ENCODE data around the gene ERP27. TPM values are rescaled to one million over a fixed set of nuclear protein-coding genes. Genes with fewer than 3 reads are reported as not detected.

The ERP27 gene
- total and polyA plus RNA-seq, 2 of the 8 experiments (the other 6 are each of a cell fraction or from before 2014, with no cell fraction given): not detected

- H2BK20ac ChIP-seq (ENCODE audit: low read length): no peak within 1 kb of the TSS
- H3K27me3 ChIP-seq (replicated peaks in 1 of 4; ENCODE audit: control insufficient read depth in 3 of 4, extremely low read depth in 1 of 4, insufficient read depth in 3 of 4, low read length in 3 of 4): no peaks in the 10 kb centered on the region
- no peak within 1 kb of the TSS for H4K8ac ChIP-seq (ENCODE audit: extremely low read depth, insufficient read depth, low read length)
- H4K5ac ChIP-seq (ENCODE audit: insufficient read length, low read depth, low read length): no peak within 1 kb of the TSS
- no peak within 1 kb of the TSS for H3K56ac ChIP-seq (replicated peaks; ENCODE audit: insufficient read length, low read depth, low read length)
- no peak within 1 kb of the TSS for H2AFZ ChIP-seq (ENCODE audit: low read length)
- FAIRE-seq (no peak), DNase-seq (ENCODE audit: low read depth in 1 of 2, low spot score in 2 of 2) (no peak)
- H4K20me1 ChIP-seq (replicated peaks in 1 of 2; ENCODE audit: control insufficient read depth in 1 of 2, insufficient read depth in 2 of 2, low read length in 2 of 2): no peaks in the 10 kb centered on the region
- no peak within 1 kb of the TSS for H3K9ac ChIP-seq (replicated peaks in 1 of 4; ENCODE audit: extremely low read depth in 1 of 4, low read depth in 3 of 4, low read length in 3 of 4)
- H2BK12ac ChIP-seq (ENCODE audit: low read depth, low read length): no peak within 1 kb of the TSS
- H3K14ac ChIP-seq (ENCODE audit: insufficient read length): no peak within 1 kb of the TSS
- H2BK15ac ChIP-seq (ENCODE audit: low read length): no peak within 1 kb of the TSS
- ChIA-PET CTCF (ENCODE audit: partially characterized antibody) (interaction anchor here (0.6 to 3.7 kb wide), 3 partner anchors 25 to 1298 kb away, joined by 3 to 9 read pairs (median 3); no protein-coding TSS in a partner anchor), POLR2A (ENCODE audit: partially characterized antibody) (interaction anchor here (0.9 kb wide), 1 partner anchor 11 kb away, joined by 3 read pairs; the partner anchor contains the start of gene PDE6H)
- TF ChIP-seq SRF (IDR thresholded peaks at IDR 0.05; ENCODE audit: low read depth, low read length) (no peak), TAF1 (IDR thresholded peaks at IDR 0.05; ENCODE audit: low read depth, low read length) (no peak), POLR2A (IDR thresholded peaks at IDR 0.05; ENCODE audit: control extremely low read depth in 1 of 2, low read depth in 2 of 2, low read length in 2 of 2) (no peak), POU5F1 (IDR thresholded peaks at IDR 0.05; ENCODE audit: low read depth, low read length) (no peak), SP4 (IDR thresholded peaks at IDR 0.05; ENCODE audit: low read length) (no peak)
- H3K4me1 ChIP-seq (replicated peaks in 1 of 4; ENCODE audit: control insufficient read depth in 3 of 4, insufficient read depth in 4 of 4, low read length in 3 of 4): no peaks in the 10 kb centered on the region
- no peaks in the 10 kb centered on the region for H3K23me2 ChIP-seq (ENCODE audit: low read depth, low read length)
- no peak within 1 kb of the TSS for H3K4ac ChIP-seq (replicated peaks; ENCODE audit: insufficient read length, low read depth, low read length)
- 88% methylated on average over 14 of the region's 14 CpGs; no CpG with 5 or more reads in 1 of the 2 experiments for WGBS, 2 experiments (ENCODE audit: extremely low coverage in 1 of 2, insufficient coverage in 1 of 2, insufficient read length in 1 of 2, insufficient replicate concordance in 2 of 2, low coverage in 1 of 2, low lambda C conversion rate in 2 of 2, missing lambda C conversion rate in 1 of 2)
- no peak within 1 kb of the TSS for H3K18ac ChIP-seq (ENCODE audit: extremely low read depth, low read length)
- H3K9me3 ChIP-seq (ENCODE audit: insufficient read depth in 2 of 2, low read depth in 1 of 2, low read length in 1 of 2): no peaks in the 10 kb centered on the region
- no peak within 1 kb of the TSS for H3K4me3 ChIP-seq (ENCODE audit: extremely low read depth in 1 of 4, insufficient read depth in 2 of 4, low read depth in 3 of 4, low read length in 4 of 4)
- no peak within 1 kb of the TSS for H2BK120ac ChIP-seq (replicated peaks; ENCODE audit: low read depth, low read length)
- no peak within 1 kb of the TSS for H2AK5ac ChIP-seq (ENCODE audit: low read depth, low read length)
- no peak within 1 kb of the TSS for H3K27ac ChIP-seq (ENCODE audit: low read depth, low read length)
- no peak within 1 kb of the TSS for H4K91ac ChIP-seq (replicated peaks; ENCODE audit: insufficient read length, low read length)
- H3K79me2 ChIP-seq (ENCODE audit: control insufficient read depth in 1 of 2, insufficient read depth in 2 of 2, low read length in 2 of 2): no peaks in the 10 kb centered on the region
- no peak within 1 kb of the TSS for H3K23ac ChIP-seq (ENCODE audit: insufficient read length)
- no peak within 1 kb of the TSS for H2BK5ac ChIP-seq (ENCODE audit: low read depth, low read length)
- H3K4me2 ChIP-seq (ENCODE audit: insufficient read depth in 1 of 2, low read depth in 2 of 2, low read length in 2 of 2): no peak within 1 kb of the TSS
- H3K36me3 ChIP-seq (ENCODE audit: control insufficient read depth in 2 of 4, insufficient read depth in 4 of 4, low read length in 3 of 4): no peaks in the 10 kb centered on the region
- H3K79me1 ChIP-seq (ENCODE audit: low read depth, low read length): no peaks in the 10 kb centered on the region
Observed at GRCh38 chr12:14961466-14962152, 23.3 kb upstream of the ERP27 start, which contains the start of gene ARHGDIB. ARHGDIB (minus strand) TSS chr12:14961601; CDS start chr12:14950712, 10,889 bp downstream.

All from H1 (cell line).